HepG2 (cell line): ENCODE measurements around the gene ZNF615. TPM values are rescaled to one million over a fixed set of nuclear protein-coding genes. Genes with fewer than 3 reads are reported as not detected.

Source experiments
- CREB1 ChIP-seq, 2 experiments: fragments of 450-650 bp in 1 of 2; IDR thresholded peaks; 2 replicates each; pipeline ENCODE4 v1.6.1; 2016 to 2017; ENCODE audit warnings: control low read depth in 1 of 2, mild to moderate bottlenecking in 1 of 2, missing compliant biosample characterization in 1 of 2, missing genetic modification characterization in 1 of 2
- FOSL1 ChIP-seq: sonication (generic); formaldehyde crosslinking; IDR thresholded peaks from 2 replicates; pipeline ENCODE4 v1.9.0; 2021; ENCODE audit warnings: missing genetic modification reagents, borderline replicate concordance
- HMG20B ChIP-seq: conservative IDR thresholded peaks from 2 replicates; pipeline ENCODE4 v1.6.1; 2016; ENCODE audit warnings: missing genetic modification reagents, missing compliant biosample characterization
- HOXD1 ChIP-seq: sonication (generic); formaldehyde crosslinking; IDR thresholded peaks from 2 replicates; pipeline ENCODE4 v1.5.0; 2020; ENCODE audit warnings: missing genetic modification reagents
- KDM4B ChIP-seq: sonication (generic); formaldehyde crosslinking; IDR thresholded peaks from 2 replicates; pipeline ENCODE4 v1.4.0; 2020; ENCODE audit warnings: missing genetic modification reagents
- NFIB ChIP-seq: sonication (generic); formaldehyde crosslinking; IDR thresholded peaks from 2 replicates; pipeline ENCODE4 v1.9.0; 2021; ENCODE audit warnings: missing genetic modification reagents, mild to moderate bottlenecking, borderline replicate concordance
- ZNF138 ChIP-seq: sonication (generic); formaldehyde crosslinking; IDR thresholded peaks from 2 replicates; pipeline ENCODE4 v1.5.0; 2020; ENCODE audit warnings: mild to moderate bottlenecking, low read depth, missing genetic modification reagents
- ZNF207 ChIP-seq: fragments of 450-650 bp; IDR thresholded peaks from 2 replicates; pipeline ENCODE4 v1.6.1; 2016; ENCODE audit warnings: antibody characterized with exemption, borderline replicate concordance
- ZNF24 ChIP-seq: fragments of 450-650 bp; IDR thresholded peaks from 2 replicates; pipeline ENCODE4 v1.6.1; 2017; ENCODE audit warnings: antibody characterized with exemption, mild to moderate bottlenecking
- ZNF367 ChIP-seq: sonication (generic); formaldehyde crosslinking; IDR thresholded peaks from 2 replicates; pipeline ENCODE4 v1.4.0; 2020; ENCODE audit warnings: missing genetic modification reagents, borderline replicate concordance
- ZNF44 ChIP-seq: sonication (generic); formaldehyde crosslinking; IDR thresholded peaks from 2 replicates; pipeline ENCODE4 v1.5.1; 2020; ENCODE audit warnings: mild to moderate bottlenecking, missing genetic modification reagents
- ZNF713 ChIP-seq: sonication (generic); formaldehyde crosslinking; IDR thresholded peaks from 2 replicates; pipeline ENCODE4 v1.4.0; 2020; ENCODE audit warnings: mild to moderate bottlenecking, missing genetic modification reagents
- polyA plus RNA-seq, 8 experiments: library from polyadenylated mRNA; depleted of rRNA in 3 of 8; stranded (reverse) in 7 of 8; unstranded in 1 of 8; fragments of >200 nt; fragmentation: Illumina TruSeq in 4 of 8; extraction: Trizol in 4 of 8; gene quantifications; 2 replicates each; pipeline versions ENCODE4 v1.2.1 to v1.2.3, GENCODE V29; 2011 to 2016; ENCODE audit warnings: low read depth in 4 of 8, missing spikeins in 1 of 8, mixed read lengths in 1 of 8; ENCODE audit not compliant: insufficient read depth in 1 of 8
- total RNA-seq, 5 experiments: library from RNA; depleted of rRNA; stranded (reverse); fragments of >200 nt; fragmentation: Illumina TruSeq; extraction: Trizol; gene quantifications; 2 replicates each; pipeline ENCODE4 v1.2.3, GENCODE V29; 2016; ENCODE audit warnings: low read depth in 1 of 5
- TF ChIP-seq, protein P1 (sequence below): IDR thresholded peaks from 2 replicates; pipeline ENCODE4 v1.6.1; 2012; ENCODE audit warnings: low read depth, low read length, improper control_type of control experiment
- TF ChIP-seq, protein P2 (sequence below), 2 experiments: sonication (generic) in 1 of 2; formaldehyde crosslinking in 1 of 2; IDR thresholded peaks; 2 replicates each; pipeline versions ENCODE4 v1.5.1 to v1.6.1; 2011 to 2020; ENCODE audit warnings: borderline replicate concordance in 1 of 2, low read depth in 1 of 2, low read length in 1 of 2, mild to moderate bottlenecking in 1 of 2, missing genetic modification reagents in 1 of 2, moderate library complexity in 1 of 2
- TF ChIP-seq, protein P3 (sequence below): sonication (generic); formaldehyde crosslinking; IDR thresholded peaks from 2 replicates; pipeline ENCODE4 v1.4.0; 2020; ENCODE audit warnings: missing genetic modification reagents
- TF ChIP-seq, protein P4 (sequence below): sonication (generic); formaldehyde crosslinking; IDR thresholded peaks from 2 replicates; pipeline ENCODE4; 2020; ENCODE audit warnings: missing genetic modification reagents, mild to moderate bottlenecking, borderline replicate concordance
- TF ChIP-seq, protein P5 (sequence below): sonication (generic); formaldehyde crosslinking; IDR thresholded peaks from 2 replicates; pipeline ENCODE4 v1.8.1; 2022; ENCODE audit warnings: mild to moderate bottlenecking, missing genetic modification reagents

ZNF615 gene
- total and polyA plus RNA-seq, 2 of the 13 experiments (the other 11 are each of a cell fraction or from before 2014, with no cell fraction given): 5.2 to 7.8 TPM

DNA sequence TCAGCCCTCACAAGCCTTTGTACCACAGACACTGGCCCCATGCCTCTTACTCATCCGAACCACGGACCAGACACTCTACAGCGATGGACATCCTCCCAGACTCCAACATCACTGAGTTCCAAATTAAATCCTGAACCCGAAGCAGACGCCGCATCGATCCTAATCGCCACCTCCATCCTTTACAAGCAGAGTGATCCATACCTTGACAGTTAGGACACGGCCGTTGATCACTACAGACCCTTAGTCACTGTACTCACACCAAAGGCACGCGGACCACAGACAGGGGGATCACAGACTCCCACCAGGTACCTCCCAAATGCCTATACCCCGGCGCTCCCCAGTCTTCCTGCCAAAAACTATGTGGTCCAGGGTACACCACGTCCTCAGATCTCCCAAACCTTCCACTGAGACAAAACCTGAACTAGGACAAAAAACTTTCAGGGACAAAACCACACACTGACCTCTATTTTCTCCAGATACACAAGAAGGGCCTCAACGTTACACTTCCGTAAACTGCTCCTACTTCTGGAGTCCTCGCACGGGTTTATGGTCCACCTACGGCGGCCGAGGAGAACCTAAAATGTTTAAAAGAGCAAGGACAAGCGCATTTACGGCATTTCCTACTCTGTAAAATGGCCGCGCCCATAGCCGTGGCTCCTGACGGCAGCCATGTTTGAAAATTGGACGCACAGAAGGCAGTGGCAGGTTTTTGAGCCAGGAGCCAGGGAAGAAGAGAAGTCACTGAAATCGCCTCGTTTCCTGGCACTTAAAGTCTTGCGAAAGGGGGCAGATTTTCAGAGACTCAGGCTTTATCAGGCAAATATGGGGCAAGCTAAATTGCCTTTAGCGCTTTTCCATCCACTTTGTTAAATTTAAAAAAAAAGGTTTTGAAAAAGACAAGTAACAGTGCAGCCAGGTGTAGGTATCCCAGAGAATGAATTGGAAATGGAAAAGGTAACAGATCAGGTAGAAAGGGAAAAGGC, 21.4 kb downstream of the ZNF615 start, which contains the start of gene ZNF350 (continued):
- no peak for TF ChIP-seq ZNF713 (CRISPR knock-in tag)
- no peak for TF ChIP-seq CREB1 (IDR thresholded peaks at IDR 0.05)
- peak; percentile 82 for TF ChIP-seq CREB1 (CRISPR knock-in tag; IDR thresholded peaks at IDR 0.05)
- TF ChIP-seq, protein P1, sequence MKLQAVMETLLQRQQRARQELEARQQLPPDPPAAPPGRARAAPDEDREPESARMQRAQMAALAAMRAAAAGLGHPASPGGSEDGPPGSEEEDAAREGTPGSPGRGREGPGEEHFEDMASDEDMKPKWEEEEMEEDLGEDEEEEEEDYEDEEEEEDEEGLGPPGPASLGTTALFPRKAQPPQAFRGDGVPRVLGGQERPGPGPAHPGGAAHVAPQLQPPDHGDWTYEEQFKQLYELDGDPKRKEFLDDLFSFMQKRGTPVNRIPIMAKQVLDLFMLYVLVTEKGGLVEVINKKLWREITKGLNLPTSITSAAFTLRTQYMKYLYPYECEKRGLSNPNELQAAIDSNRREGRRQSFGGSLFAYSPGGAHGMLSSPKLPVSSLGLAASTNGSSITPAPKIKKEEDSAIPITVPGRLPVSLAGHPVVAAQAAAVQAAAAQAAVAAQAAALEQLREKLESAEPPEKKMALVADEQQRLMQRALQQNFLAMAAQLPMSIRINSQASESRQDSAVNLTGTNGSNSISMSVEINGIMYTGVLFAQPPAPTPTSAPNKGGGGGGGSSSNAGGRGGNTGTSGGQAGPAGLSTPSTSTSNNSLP: no peak
- TF ChIP-seq, protein P2, sequence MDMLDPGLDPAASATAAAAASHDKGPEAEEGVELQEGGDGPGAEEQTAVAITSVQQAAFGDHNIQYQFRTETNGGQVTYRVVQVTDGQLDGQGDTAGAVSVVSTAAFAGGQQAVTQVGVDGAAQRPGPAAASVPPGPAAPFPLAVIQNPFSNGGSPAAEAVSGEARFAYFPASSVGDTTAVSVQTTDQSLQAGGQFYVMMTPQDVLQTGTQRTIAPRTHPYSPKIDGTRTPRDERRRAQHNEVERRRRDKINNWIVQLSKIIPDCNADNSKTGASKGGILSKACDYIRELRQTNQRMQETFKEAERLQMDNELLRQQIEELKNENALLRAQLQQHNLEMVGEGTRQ (IDR thresholded peaks at IDR 0.05; ENCODE audit: low read depth, low read length): no peak
- TF ChIP-seq, protein P2 (CRISPR knock-in tag; IDR thresholded peaks at IDR 0.05; ENCODE audit: borderline replicate concordance): no peak
- TF ChIP-seq, protein P3, sequence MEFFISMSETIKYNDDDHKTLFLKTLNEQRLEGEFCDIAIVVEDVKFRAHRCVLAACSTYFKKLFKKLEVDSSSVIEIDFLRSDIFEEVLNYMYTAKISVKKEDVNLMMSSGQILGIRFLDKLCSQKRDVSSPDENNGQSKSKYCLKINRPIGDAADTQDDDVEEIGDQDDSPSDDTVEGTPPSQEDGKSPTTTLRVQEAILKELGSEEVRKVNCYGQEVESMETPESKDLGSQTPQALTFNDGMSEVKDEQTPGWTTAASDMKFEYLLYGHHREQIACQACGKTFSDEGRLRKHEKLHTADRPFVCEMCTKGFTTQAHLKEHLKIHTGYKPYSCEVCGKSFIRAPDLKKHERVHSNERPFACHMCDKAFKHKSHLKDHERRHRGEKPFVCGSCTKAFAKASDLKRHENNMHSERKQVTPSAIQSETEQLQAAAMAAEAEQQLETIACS: no peak
- TF ChIP-seq, protein P4, sequence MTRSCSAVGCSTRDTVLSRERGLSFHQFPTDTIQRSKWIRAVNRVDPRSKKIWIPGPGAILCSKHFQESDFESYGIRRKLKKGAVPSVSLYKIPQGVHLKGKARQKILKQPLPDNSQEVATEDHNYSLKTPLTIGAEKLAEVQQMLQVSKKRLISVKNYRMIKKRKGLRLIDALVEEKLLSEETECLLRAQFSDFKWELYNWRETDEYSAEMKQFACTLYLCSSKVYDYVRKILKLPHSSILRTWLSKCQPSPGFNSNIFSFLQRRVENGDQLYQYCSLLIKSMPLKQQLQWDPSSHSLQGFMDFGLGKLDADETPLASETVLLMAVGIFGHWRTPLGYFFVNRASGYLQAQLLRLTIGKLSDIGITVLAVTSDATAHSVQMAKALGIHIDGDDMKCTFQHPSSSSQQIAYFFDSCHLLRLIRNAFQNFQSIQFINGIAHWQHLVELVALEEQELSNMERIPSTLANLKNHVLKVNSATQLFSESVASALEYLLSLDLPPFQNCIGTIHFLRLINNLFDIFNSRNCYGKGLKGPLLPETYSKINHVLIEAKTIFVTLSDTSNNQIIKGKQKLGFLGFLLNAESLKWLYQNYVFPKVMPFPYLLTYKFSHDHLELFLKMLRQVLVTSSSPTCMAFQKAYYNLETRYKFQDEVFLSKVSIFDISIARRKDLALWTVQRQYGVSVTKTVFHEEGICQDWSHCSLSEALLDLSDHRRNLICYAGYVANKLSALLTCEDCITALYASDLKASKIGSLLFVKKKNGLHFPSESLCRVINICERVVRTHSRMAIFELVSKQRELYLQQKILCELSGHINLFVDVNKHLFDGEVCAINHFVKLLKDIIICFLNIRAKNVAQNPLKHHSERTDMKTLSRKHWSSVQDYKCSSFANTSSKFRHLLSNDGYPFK (CRISPR knock-in tag): peak; percentile 76; the same call in 1 of the 2 replicates
- no peak for TF ChIP-seq ZNF367
- peak; percentile 63; the same call in 1 of the 2 replicates for TF ChIP-seq HOXD1
- no peak for TF ChIP-seq FOSL1 (CRISPR knock-in tag)
- 0 out of 2 replicates have a peak, but pooled peaks have one; percentile 66 for TF ChIP-seq KDM4B (CRISPR knock-in tag)
- no peak for TF ChIP-seq ZNF24
- no peak for TF ChIP-seq NFIB (CRISPR knock-in tag)
- TF ChIP-seq ZNF138 (CRISPR knock-in tag): no peak
- TF ChIP-seq HMG20B (CRISPR knock-in tag): no peak
- TF ChIP-seq, protein P5, sequence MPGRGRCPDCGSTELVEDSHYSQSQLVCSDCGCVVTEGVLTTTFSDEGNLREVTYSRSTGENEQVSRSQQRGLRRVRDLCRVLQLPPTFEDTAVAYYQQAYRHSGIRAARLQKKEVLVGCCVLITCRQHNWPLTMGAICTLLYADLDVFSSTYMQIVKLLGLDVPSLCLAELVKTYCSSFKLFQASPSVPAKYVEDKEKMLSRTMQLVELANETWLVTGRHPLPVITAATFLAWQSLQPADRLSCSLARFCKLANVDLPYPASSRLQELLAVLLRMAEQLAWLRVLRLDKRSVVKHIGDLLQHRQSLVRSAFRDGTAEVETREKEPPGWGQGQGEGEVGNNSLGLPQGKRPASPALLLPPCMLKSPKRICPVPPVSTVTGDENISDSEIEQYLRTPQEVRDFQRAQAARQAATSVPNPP (CRISPR knock-in tag): no peak
- TF ChIP-seq ZNF44: no peak
- no peak for TF ChIP-seq ZNF207
